HepG2 (cell line): ENCODE results near the gene XPNPEP2. TPM values are rescaled to one million over a fixed set of nuclear protein-coding genes. Genes with fewer than 3 reads are reported as not detected.

ENCODE experiments used
- ATAC-seq: fragments of 200-7000 bp; cut with Tn5 transposase; 3 replicates; pipeline ENCODE4 v1.9.1; 2020; ENCODE audit warnings: mild to moderate bottlenecking, moderate library complexity
- BruUV-seq: library from RNA; stranded (reverse); fragments of 400-500 nt; replicated peaks from 2 replicates; lab custom pipeline; 2021; lab: Mats Ljungman, UMichigan
- CTCF ChIA-PET: fragments of 300-600 bp; formaldehyde crosslinking; extraction: SDS; loops from one replicate; lab custom pipeline; 2021; ENCODE audit warnings: low total read pairs, inconsistent platforms, low intra/inter-chr PET ratio; lab: Yijun Ruan, JAX
- POLR2A ChIA-PET: fragments of 350-600 bp; sonication (Branson Sonifier 250); formaldehyde crosslinking; loops from one replicate; lab custom pipeline; 2020; ENCODE audit warnings: antibody characterized with exemption, inconsistent platforms; lab: Yijun Ruan, JAX
- DNase-seq: peaks from one replicate; pipeline ENCODE4 v3.0.0-alpha.2; 2015; ENCODE audit warnings: low spot score
- FAIRE-seq: peaks from 3 replicates; lab custom pipeline; 2011; peaks lifted over from hg19 to GRCh38; lab: Jason Lieb, UNC
- H2AFZ ChIP-seq: one replicate; pipeline ENCODE4 v1.6.1; 2011; ENCODE audit warnings: low read length, inconsistent platforms
- H3K27ac ChIP-seq: fragments of 300-600 bp; 3 replicates; pipeline ENCODE4 v1.8.0; 2011; ENCODE audit warnings: mixed run types, mild to moderate bottlenecking, mixed read lengths, low read length, inconsistent platforms; ENCODE audit not compliant: insufficient read depth; ENCODE audit errors: extremely low read length
- H3K27me3 ChIP-seq, 2 experiments: fragments of 200-600 bp in 1 of 2; 2 replicates in 1 of 2; 3 replicates in 1 of 2; pipeline versions ENCODE4 v1.6.0 to v1.8.0; 2011; ENCODE audit warnings: low read length in 2 of 2, mild to moderate bottlenecking in 2 of 2, moderate library complexity in 2 of 2, inconsistent platforms in 1 of 2; ENCODE audit not compliant: insufficient read depth in 2 of 2, control insufficient read depth in 1 of 2
- H3K36me3 ChIP-seq, 2 experiments: fragments of 200-600 bp in 1 of 2; replicated peaks in 1 of 2; 2 replicates in 1 of 2; 3 replicates in 1 of 2; pipeline versions ENCODE4 v1.5.1 to v1.8.0; 2011; ENCODE audit warnings: low read length in 2 of 2, inconsistent platforms in 1 of 2; ENCODE audit not compliant: insufficient read depth in 2 of 2, control insufficient read depth in 1 of 2
- H3K4me1 ChIP-seq: 2 replicates; pipeline ENCODE4 v1.5.1; 2012; ENCODE audit warnings: low read length, inconsistent platforms; ENCODE audit not compliant: insufficient read depth
- H3K4me2 ChIP-seq: 2 replicates; pipeline ENCODE4 v1.6.0; 2011; ENCODE audit warnings: low read depth, low read length, inconsistent platforms
- H3K4me3 ChIP-seq, 3 experiments: fragments of 200-600 bp in 1 of 3; sonication (generic), shearing (Covaris generic) in 1 of 3; replicated peaks in 1 of 3; 2 replicates each; pipeline ENCODE4 v1.5.1; 2011 to 2016; ENCODE audit warnings: low read length in 3 of 3, inconsistent platforms in 2 of 3, low read depth in 2 of 3, mild to moderate bottlenecking in 2 of 3, control low read depth in 1 of 3, mixed read lengths in 1 of 3; ENCODE audit not compliant: insufficient read depth in 1 of 3
- H3K79me2 ChIP-seq: one replicate; pipeline ENCODE4 v1.6.1; 2011; ENCODE audit warnings: low read length, inconsistent platforms; ENCODE audit not compliant: insufficient read depth
- H3K9ac ChIP-seq: 2 replicates; pipeline ENCODE4 v1.6.0; 2011; ENCODE audit warnings: mild to moderate bottlenecking, low read depth, low read length, inconsistent platforms; ENCODE audit not compliant: insufficient read depth
- H3K9me3 ChIP-seq: 2 replicates; pipeline ENCODE4 v1.5.1; 2012; ENCODE audit warnings: mild to moderate bottlenecking, low read length
- H4K20me1 ChIP-seq: 2 replicates; pipeline ENCODE4 v1.6.0; 2011; ENCODE audit warnings: inconsistent platforms, mild to moderate bottlenecking, low read length, moderate library complexity; ENCODE audit not compliant: insufficient read depth
- CCDC6 ChIP-seq: sonication (generic); formaldehyde crosslinking; IDR thresholded peaks from 2 replicates; pipeline ENCODE4 v1.8.1; 2022; ENCODE audit warnings: mild to moderate bottlenecking, missing genetic modification reagents, moderate library complexity
- E2F1 ChIP-seq: sonication (generic); formaldehyde crosslinking; IDR thresholded peaks from 2 replicates; pipeline ENCODE4 v1.5.0; 2020; ENCODE audit warnings: missing genetic modification reagents
- HDAC6 ChIP-seq: fragments of 200-600 bp; sonication (generic); IDR thresholded peaks from 2 replicates; pipeline ENCODE4 v1.7.0; 2017; ENCODE audit warnings: mild to moderate bottlenecking, antibody characterized with exemption, low read length, low read depth
- KAT8 ChIP-seq: IDR thresholded peaks from 2 replicates; pipeline ENCODE4 v1.6.1; 2016; ENCODE audit warnings: missing genetic modification reagents, missing compliant biosample characterization
- KLF15 ChIP-seq: sonication (generic); formaldehyde crosslinking; IDR thresholded peaks from 2 replicates; pipeline ENCODE4 v1.8.1; 2023; ENCODE audit warnings: borderline replicate concordance, mild to moderate bottlenecking, inconsistent platforms, missing genetic modification reagents, mixed read lengths
- NFYB ChIP-seq: sonication (generic); formaldehyde crosslinking; IDR thresholded peaks from 2 replicates; pipeline ENCODE4 v1.4.0; 2020; ENCODE audit warnings: missing genetic modification reagents
- PRDM15 ChIP-seq: sonication (generic); formaldehyde crosslinking; IDR thresholded peaks from 2 replicates; pipeline ENCODE4 v1.4.0; 2020; ENCODE audit warnings: missing genetic modification reagents
- SP5 ChIP-seq: IDR thresholded peaks from 2 replicates; pipeline ENCODE4 v1.6.1; 2016; ENCODE audit warnings: low read depth, borderline replicate concordance
- ZFP82 ChIP-seq: sonication (generic); formaldehyde crosslinking; IDR thresholded peaks from 2 replicates; pipeline ENCODE4 v1.5.1; 2020; ENCODE audit warnings: mild to moderate bottlenecking, missing genetic modification reagents, borderline replicate concordance
- ZFY ChIP-seq: sonication (generic); formaldehyde crosslinking; IDR thresholded peaks from 2 replicates; pipeline ENCODE4 v1.4.0; 2020; ENCODE audit warnings: missing genetic modification reagents
- ZNF512B ChIP-seq: sonication (generic); formaldehyde crosslinking; IDR thresholded peaks from 2 replicates; pipeline ENCODE4 v1.5.1; 2020; ENCODE audit warnings: missing genetic modification reagents, mild to moderate bottlenecking, borderline replicate concordance
- ZNF746 ChIP-seq: sonication (generic); formaldehyde crosslinking; IDR thresholded peaks from 2 replicates; pipeline ENCODE4 v1.8.0; 2022; ENCODE audit warnings: mild to moderate bottlenecking, missing genetic modification reagents
- ZSCAN31 ChIP-seq: sonication (generic); formaldehyde crosslinking; IDR thresholded peaks from 2 replicates; pipeline ENCODE4 v1.5.0; 2020; ENCODE audit warnings: low read depth, mild to moderate bottlenecking, missing genetic modification reagents
- WGBS: methylation state at CpG from one replicate; pipeline ENCODE4 v1.1.6; 2017; ENCODE audit warnings: low lambda C conversion rate; 5-methylcytosine and 5-hydroxymethylcytosine counted together
- in situ Hi-C: cut with HindIII; loops from 2 replicates; pipeline ENCODE4 v1.10.0; 2017; ENCODE audit warnings: low pct_unique_long_range_greater_than_20kb; ENCODE audit not compliant: extremely low pct_ligation_motif_present
- intact Hi-C: fragments of 100-400 bp; cut with micrococcal nuclease; formaldehyde crosslinking; loops from one replicate; pipeline ENCODE4 v1.10.0; 2022; ENCODE audit not compliant: unreplicated experiment
- polyA plus RNA-seq, 8 experiments: library from polyadenylated mRNA; depleted of rRNA in 3 of 8; stranded (reverse) in 7 of 8; unstranded in 1 of 8; fragments of >200 nt; fragmentation: Illumina TruSeq in 4 of 8; extraction: Trizol in 4 of 8; gene quantifications; 2 replicates each; pipeline versions ENCODE4 v1.2.1 to v1.2.3, GENCODE V29; 2011 to 2016; ENCODE audit warnings: low read depth in 4 of 8, missing spikeins in 1 of 8, mixed read lengths in 1 of 8; ENCODE audit not compliant: insufficient read depth in 1 of 8
- total RNA-seq, 5 experiments: library from RNA; depleted of rRNA; stranded (reverse); fragments of >200 nt; fragmentation: Illumina TruSeq; extraction: Trizol; gene quantifications; 2 replicates each; pipeline ENCODE4 v1.2.3, GENCODE V29; 2016; ENCODE audit warnings: low read depth in 1 of 5

The XPNPEP2 gene
- total and polyA plus RNA-seq, 2 of the 13 experiments (the other 11 are each of a cell fraction or from before 2014, with no cell fraction given): 1.1 to 1.8 TPM

- TF ChIP-seq CCDC6 (CRISPR knock-in tag) (no peak), SP5 (CRISPR knock-in tag) (0 out of 2 replicates have a peak, but pooled peaks have one; percentile 14), KAT8 (0 out of 2 replicates have a peak, but pooled peaks have one; percentile 24), ZNF746 (no peak)
These were observed 2.3 kb upstream of the XPNPEP2 start (continued) for GRCh38 chrX:129736491-129736890.

- Histone ChIP-seq H3K79me2 (no peaks in the 10 kb centered on the region), H3K4me1 (peaks cover 49% of the 10 kb centered on the region), H3K4me3 (no peak overlapping the region; a peak in 1 of 6 replicates), H4K20me1 (no peaks in the 10 kb centered on the region), H3K9me3 (no peaks in the 10 kb centered on the region), H3K27ac (no peak overlapping the region), H2AFZ (no peak overlapping the region), H3K36me3 (no peaks in the 10 kb centered on the region), H3K9ac (no peak overlapping the region), H3K4me2 (peak overlapping the region; percentile 78), H3K27me3 (no peaks in the 10 kb centered on the region)
- ChIA-PET POLR2A (no interaction called here), CTCF (no interaction called here)
- TF ChIP-seq ZFY (no peak), ZNF512B (CRISPR knock-in tag) (no peak), ZFP82 (no peak), NFYB (CRISPR knock-in tag) (no peak), E2F1 (CRISPR knock-in tag) (no peak), KLF15 (CRISPR knock-in tag) (no peak), HDAC6 (no peak), ZSCAN31 (CRISPR knock-in tag) (no peak), PRDM15 (CRISPR knock-in tag) (no peak)
- BruUV-seq: no TSS peak
- ATAC-seq: no peak
- no peak for DNase-seq
- intact Hi-C loops (no loop called here), in situ Hi-C loops (no loop called here)
- FAIRE-seq: no peak
- 50% methylated on average over 2 of the region's 5 CpGs for WGBS
These were observed 863 bp upstream of the XPNPEP2 start for GRCh38 chrX:129737916-129738315.
